GM12878 (cell line): Measurements from ENCODE around the gene LPCAT3. TPM values are rescaled to one million over a fixed set of nuclear protein-coding genes. Genes with fewer than 3 reads are reported as not detected.

ENCODE experiments used
- ATAC-seq: fragments of 200-7000 bp; cut with Tn5 transposase; 3 replicates; pipeline ENCODE4 v1.9.1; 2020; ENCODE audit warnings: mild to moderate bottlenecking, moderate library complexity
- BruUV-seq: library from RNA; stranded (reverse); fragments of 400-500 nt; replicated peaks from 2 replicates; lab custom pipeline; 2021; lab: Mats Ljungman, UMichigan
- CTCF ChIA-PET: fragments of 300-600 bp; sonication (Branson Sonifier 250); formaldehyde crosslinking; extraction: SDS; loops from one replicate; lab custom pipeline; 2021; ENCODE audit warnings: inconsistent platforms; lab: Yijun Ruan, JAX
- POLR2A ChIA-PET: fragments of 350-600 bp; formaldehyde crosslinking; extraction: SDS; loops from one replicate; lab custom pipeline; 2021; ENCODE audit warnings: inconsistent platforms; lab: Charles Lee
- RAD21 ChIA-PET: fragments of 300-600 bp; sonication (Branson Sonifier 250); formaldehyde crosslinking; loops from one replicate; lab custom pipeline; 2023; ENCODE audit warnings: antibody characterized with exemption; ENCODE audit not compliant: unreplicated experiment; lab: Charles Lee
- SMC1A ChIA-PET: fragments of 300-600 bp; sonication (Branson Sonifier 250); formaldehyde crosslinking; loops from one replicate; lab custom pipeline; 2023; ENCODE audit not compliant: unreplicated experiment, uncharacterized antibody; lab: Charles Lee
- DNase-seq: peaks from one replicate; pipeline ENCODE4 v3.0.0-alpha.2; 2011; ENCODE audit warnings: low read depth, low spot score
- FAIRE-seq: peaks from 3 replicates; lab custom pipeline; 2011; peaks lifted over from hg19 to GRCh38; lab: Jason Lieb, UNC
- H2AFZ ChIP-seq: 2 replicates; pipeline ENCODE4 v1.6.0; 2011; ENCODE audit warnings: low read depth, low read length, control low read depth; ENCODE audit not compliant: control insufficient read depth
- H3K27ac ChIP-seq: 2 replicates; pipeline ENCODE4 v1.5.1; 2011; ENCODE audit warnings: control low read depth; ENCODE audit not compliant: control insufficient read depth, insufficient read depth
- H3K27me3 ChIP-seq, 2 experiments: replicated peaks in 1 of 2; 2 replicates each; pipeline versions ENCODE4 v1.6.0 to v1.6.1; 2011; ENCODE audit warnings: low read length in 1 of 2; ENCODE audit not compliant: control insufficient read depth in 2 of 2, insufficient read depth in 2 of 2
- H3K36me3 ChIP-seq, 2 experiments: 2 replicates each; pipeline ENCODE4 v1.5.1; 2011; ENCODE audit warnings: low read length in 1 of 2; ENCODE audit not compliant: control insufficient read depth in 2 of 2, insufficient read depth in 2 of 2
- H3K4me1 ChIP-seq: 2 replicates; pipeline ENCODE4 v1.6.1; 2011; ENCODE audit warnings: mild to moderate bottlenecking, low read length, moderate library complexity, mixed read lengths; ENCODE audit not compliant: control insufficient read depth, insufficient read depth
- H3K4me2 ChIP-seq: 2 replicates; pipeline ENCODE4 v1.6.0; 2011; ENCODE audit warnings: control low read depth; ENCODE audit not compliant: control insufficient read depth, insufficient read depth
- H3K4me3 ChIP-seq: fragments of 200-600 bp; sonication (generic); 2 replicates; pipeline ENCODE4 v1.5.1; 2016
- H3K79me2 ChIP-seq: 2 replicates; pipeline ENCODE4 v1.6.0; 2011; ENCODE audit warnings: low read length; ENCODE audit not compliant: control insufficient read depth, insufficient read depth
- H3K9ac ChIP-seq: 2 replicates; pipeline ENCODE4 v1.8.0; 2011; ENCODE audit warnings: low read length, control low read depth, mixed read lengths; ENCODE audit not compliant: control insufficient read depth, insufficient read depth
- H3K9me3 ChIP-seq: replicated peaks from 3 replicates; pipeline ENCODE4 v1.5.1; 2011; ENCODE audit warnings: mild to moderate bottlenecking, low read length; ENCODE audit not compliant: control insufficient read depth, insufficient read depth
- H4K20me1 ChIP-seq: 2 replicates; pipeline ENCODE4 v1.6.0; 2011; ENCODE audit not compliant: control insufficient read depth, insufficient read depth
- CHD2 ChIP-seq: IDR thresholded peaks from 2 replicates; pipeline ENCODE4 v1.6.1; 2011; ENCODE audit warnings: low read depth, low read length, improper control_type of control experiment, borderline replicate concordance
- JUNB ChIP-seq: IDR thresholded peaks from 2 replicates; pipeline ENCODE4 v1.6.1; 2016; ENCODE audit warnings: antibody characterized with exemption, mild to moderate bottlenecking
- MEF2A ChIP-seq: IDR thresholded peaks from 2 replicates; pipeline ENCODE4 v1.6.1; 2011; ENCODE audit warnings: low read depth, mild to moderate bottlenecking, low read length, moderate library complexity; ENCODE audit not compliant: insufficient read depth
- MYB ChIP-seq: fragments of 150-350 bp; IDR thresholded peaks from 2 replicates; pipeline ENCODE4 v1.6.1; 2014; ENCODE audit warnings: mild to moderate bottlenecking, low read depth, low read length, borderline replicate concordance
- NRF1 ChIP-seq: conservative IDR thresholded peaks from 2 replicates; pipeline ENCODE4 v1.6.1; 2011; ENCODE audit warnings: mild to moderate bottlenecking, low read depth, low read length, improper control_type of control experiment
- PKNOX1 ChIP-seq: fragments of 450-650 bp; IDR thresholded peaks from 2 replicates; pipeline ENCODE4 v1.6.1; 2016; ENCODE audit warnings: mild to moderate bottlenecking
- POLR2AphosphoS2 ChIP-seq: IDR thresholded peaks from 2 replicates; pipeline ENCODE4 v1.6.1; 2011; ENCODE audit warnings: low read depth, mild to moderate bottlenecking, low read length, improper control_type of control experiment, moderate library complexity
- POU2F2 ChIP-seq: IDR thresholded peaks from 3 replicates; pipeline ENCODE4 v1.6.1; 2011; ENCODE audit warnings: low read depth, mild to moderate bottlenecking, low read length, borderline replicate concordance
- SMARCA5 ChIP-seq: fragments of 450-650 bp; IDR thresholded peaks from 2 replicates; pipeline ENCODE4 v1.6.1; 2017; ENCODE audit warnings: mild to moderate bottlenecking
- TCF7 ChIP-seq: IDR thresholded peaks from 2 replicates; pipeline ENCODE4 v1.6.1; 2014; ENCODE audit warnings: antibody characterized with exemption, borderline replicate concordance
- USF1 ChIP-seq: IDR thresholded peaks from 2 replicates; pipeline ENCODE4 v1.6.1; 2011; ENCODE audit warnings: borderline replicate concordance, low read depth, mild to moderate bottlenecking, moderate library complexity, mixed read lengths, low read length; ENCODE audit not compliant: insufficient read depth; ENCODE audit errors: extremely low read length
- USF2 ChIP-seq: IDR thresholded peaks from 2 replicates; pipeline ENCODE4 v1.6.1; 2011; ENCODE audit warnings: low read depth, low read length, improper control_type of control experiment, borderline replicate concordance
- WGBS: methylation state at CpG from one replicate; pipeline ENCODE4 v1.1.6; 2016; ENCODE audit warnings: low lambda C conversion rate; ENCODE audit not compliant: insufficient replicate concordance, insufficient coverage; ENCODE audit errors: missing lambda C conversion rate; 5-methylcytosine and 5-hydroxymethylcytosine counted together
- in situ Hi-C: fragments of 300-500 bp; cut with MboI; formaldehyde crosslinking; loops from 9 replicates; pipeline ENCODE4 v1.14.3; 2018; ENCODE audit warnings: mixed read lengths
- intact Hi-C: fragments of 100-400 bp; cut with micrococcal nuclease; formaldehyde crosslinking; loops from one replicate; pipeline ENCODE4 v1.14.2; 2022; ENCODE audit not compliant: unreplicated experiment
- polyA plus RNA-seq, 11 experiments: library from polyadenylated mRNA; depleted of rRNA in 4 of 11; unstranded in 6 of 11; stranded (reverse) in 5 of 11; fragments of >200 nt; fragmentation: Nextera tagmentation in 4 of 11; fragmentation: Illumina TruSeq in 1 of 11; extraction: Ambion mirVana in 4 of 11; extraction: Trizol in 1 of 11; gene quantifications; 1 replicate in 1 of 11; 2 replicates in 10 of 11; pipeline versions ENCODE4 v1.2.1 to v1.2.3, GENCODE V29; 2011 to 2016; ENCODE audit warnings: inconsistent platforms in 2 of 11, missing spikeins in 2 of 11, low read depth in 1 of 11
- total RNA-seq, 4 experiments: library from RNA; depleted of rRNA in 3 of 4; stranded (reverse); fragments of >200 nt in 3 of 4; fragmentation: Illumina TruSeq in 1 of 4; extraction: Trizol in 1 of 4; gene quantifications; 2 replicates each; pipeline versions ENCODE4 v1.2.1 to v1.2.3, GENCODE V29; 2013 to 2021
- TF ChIP-seq, protein P1 (sequence below): fragments of 450-650 bp; IDR thresholded peaks from 2 replicates; pipeline ENCODE4 v1.6.1; 2016; ENCODE audit warnings: mild to moderate bottlenecking, moderate library complexity, borderline replicate concordance

LPCAT3 gene
- total and polyA plus RNA-seq, 10 of the 15 experiments (the other 5 are each of a cell fraction or from before 2014, with no cell fraction given): 2.6 to 48.3 (median 23.0) TPM

DNA sequence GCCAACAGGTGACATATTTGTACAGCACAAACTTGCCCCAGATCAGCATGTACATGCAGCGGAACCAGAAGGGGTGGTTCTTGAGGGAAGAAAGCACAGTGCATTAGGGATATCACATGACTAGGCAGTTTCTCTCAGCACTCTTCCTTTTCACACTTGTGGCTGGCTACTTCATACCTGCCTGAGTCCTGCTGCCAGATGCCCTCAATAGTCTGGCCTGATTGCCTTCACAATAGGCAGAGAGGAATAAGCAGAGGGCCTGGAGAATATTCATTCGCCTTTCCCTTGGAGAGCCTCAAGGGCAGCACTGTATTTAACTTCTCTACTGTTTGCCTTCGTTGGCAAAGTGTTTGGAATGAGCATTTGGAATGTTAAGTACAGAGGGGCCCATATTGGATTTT lies 39.7 kb downstream of the LPCAT3 start (continued):
- TF ChIP-seq, protein P1, sequence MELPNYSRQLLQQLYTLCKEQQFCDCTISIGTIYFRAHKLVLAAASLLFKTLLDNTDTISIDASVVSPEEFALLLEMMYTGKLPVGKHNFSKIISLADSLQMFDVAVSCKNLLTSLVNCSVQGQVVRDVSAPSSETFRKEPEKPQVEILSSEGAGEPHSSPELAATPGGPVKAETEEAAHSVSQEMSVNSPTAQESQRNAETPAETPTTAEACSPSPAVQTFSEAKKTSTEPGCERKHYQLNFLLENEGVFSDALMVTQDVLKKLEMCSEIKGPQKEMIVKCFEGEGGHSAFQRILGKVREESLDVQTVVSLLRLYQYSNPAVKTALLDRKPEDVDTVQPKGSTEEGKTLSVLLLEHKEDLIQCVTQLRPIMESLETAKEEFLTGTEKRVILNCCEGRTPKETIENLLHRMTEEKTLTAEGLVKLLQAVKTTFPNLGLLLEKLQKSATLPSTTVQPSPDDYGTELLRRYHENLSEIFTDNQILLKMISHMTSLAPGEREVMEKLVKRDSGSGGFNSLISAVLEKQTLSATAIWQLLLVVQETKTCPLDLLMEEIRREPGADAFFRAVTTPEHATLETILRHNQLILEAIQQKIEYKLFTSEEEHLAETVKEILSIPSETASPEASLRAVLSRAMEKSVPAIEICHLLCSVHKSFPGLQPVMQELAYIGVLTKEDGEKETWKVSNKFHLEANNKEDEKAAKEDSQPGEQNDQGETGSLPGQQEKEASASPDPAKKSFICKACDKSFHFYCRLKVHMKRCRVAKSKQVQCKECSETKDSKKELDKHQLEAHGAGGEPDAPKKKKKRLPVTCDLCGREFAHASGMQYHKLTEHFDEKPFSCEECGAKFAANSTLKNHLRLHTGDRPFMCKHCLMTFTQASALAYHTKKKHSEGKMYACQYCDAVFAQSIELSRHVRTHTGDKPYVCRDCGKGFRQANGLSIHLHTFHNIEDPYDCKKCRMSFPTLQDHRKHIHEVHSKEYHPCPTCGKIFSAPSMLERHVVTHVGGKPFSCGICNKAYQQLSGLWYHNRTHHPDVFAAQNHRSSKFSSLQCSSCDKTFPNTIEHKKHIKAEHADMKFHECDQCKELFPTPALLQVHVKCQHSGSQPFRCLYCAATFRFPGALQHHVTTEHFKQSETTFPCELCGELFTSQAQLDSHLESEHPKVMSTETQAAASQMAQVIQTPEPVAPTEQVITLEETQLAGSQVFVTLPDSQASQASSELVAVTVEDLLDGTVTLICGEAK: no peak
- TF ChIP-seq, all 136 proteins: peak for 0

DNA sequence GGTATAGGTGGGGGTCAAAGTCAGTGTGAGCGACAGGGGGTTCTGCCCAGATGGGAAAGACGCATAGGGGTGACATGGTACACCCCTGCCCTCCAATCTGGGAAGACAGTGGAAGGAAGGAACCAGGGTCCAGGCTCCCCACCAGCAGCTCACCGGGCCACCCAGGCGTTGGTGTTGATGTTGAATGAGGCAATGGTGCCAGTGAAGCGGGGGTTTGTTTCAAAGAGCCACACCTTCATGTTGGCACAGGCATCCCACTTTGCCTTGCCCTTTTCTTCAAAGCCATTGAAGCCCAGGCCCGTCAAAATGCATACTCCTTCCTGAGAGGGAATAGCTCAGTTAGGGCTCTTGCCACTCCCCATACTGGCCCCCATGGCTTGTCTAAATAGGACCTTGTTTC lies 40.1 kb downstream of the LPCAT3 start:
- no peak for TF ChIP-seq MEF2A
- no peak for TF ChIP-seq MYB
- no peak for TF ChIP-seq USF2
- TF ChIP-seq POLR2AphosphoS2: no peak
- no peak for TF ChIP-seq PKNOX1
- TF ChIP-seq CHD2: no peak
- no peak for TF ChIP-seq JUNB
- TF ChIP-seq USF1: no peak
- TF ChIP-seq NRF1: no peak
- TF ChIP-seq SMARCA5: no peak
- no peak for TF ChIP-seq TCF7
- TF ChIP-seq POU2F2: no peak

More for the DNA sequence above, 40.1 kb downstream of the LPCAT3 start:
- CTCF ChIA-PET: no interaction called here
- Histone ChIP-seq H3K36me3 (peaks cover 26 to 54% of the 10 kb centered on the region in 2 experiments), H3K9me3 (no peaks in the 10 kb centered on the region), H3K27me3 (no peaks in the 10 kb centered on the region), H3K27ac (no peak overlapping the region), H3K79me2 (no peaks in the 10 kb centered on the region; the same call in 1 of the 2 replicates), H3K4me1 (peaks cover 12% of the 10 kb centered on the region), H3K4me2 (no peak overlapping the region), H3K9ac (no peak overlapping the region), H4K20me1 (no peaks in the 10 kb centered on the region; the same call in 1 of the 2 replicates), H2AFZ (no peak overlapping the region), H3K4me3 (no peak overlapping the region)
- FAIRE-seq (no peak), DNase-seq (no peak), ATAC-seq (no peak)
- RAD21 ChIA-PET: interaction anchor here (1.1 kb wide), 1 partner anchor 106 kb away, joined by 3 read pairs; no protein-coding TSS in a partner anchor
- POLR2A ChIA-PET: interaction anchor here (0.6 kb wide), 1 partner anchor 38 kb away, joined by 5 read pairs; no protein-coding TSS in a partner anchor
- intact Hi-C loops (no loop called here), in situ Hi-C loops (no loop called here)
- no TSS peak for BruUV-seq
- WGBS: 100% methylated on average over 6 of the region's 6 CpGs
- SMC1A ChIA-PET: no interaction called here
